IMR-90 (cell line): ENCODE measurements around the gene VAV3. TPM values are rescaled to one million over a fixed set of nuclear protein-coding genes. Genes with fewer than 3 reads are reported as not detected.

Experiments
- ATAC-seq: fragments of 200-7000 bp; cut with Tn5 transposase; 2 replicates; pipeline ENCODE4 v1.9.1; 2020; ENCODE audit warnings: low read depth, mild to moderate bottlenecking, moderate library complexity
- BruUV-seq: library from RNA; stranded (reverse); fragments of 400-500 nt; replicated peaks from 2 replicates; lab custom pipeline; 2021; lab: Mats Ljungman, UMichigan
- CTCF ChIA-PET: fragments of 300-600 bp; formaldehyde crosslinking; extraction: SDS; loops from one replicate; lab custom pipeline; 2021; ENCODE audit warnings: antibody characterized with exemption; lab: Yijun Ruan, JAX
- POLR2A ChIA-PET: fragments of 300-600 bp; sonication (Branson Sonifier 250); formaldehyde crosslinking; loops from one replicate; lab custom pipeline; 2022; ENCODE audit warnings: antibody characterized with exemption; ENCODE audit not compliant: unreplicated experiment; lab: Charles Lee
- DNase-seq: peaks from one replicate; pipeline ENCODE4 v3.0.0; 2013
- H2AFZ ChIP-seq: replicated peaks from 2 replicates; pipeline ENCODE3; 2013; ENCODE audit warnings: low read length, mild to moderate bottlenecking; ENCODE audit not compliant: poor library complexity
- H2AK5ac ChIP-seq: 2 replicates; pipeline ENCODE4 v1.6.1; 2013; ENCODE audit warnings: low read depth, low read length, inconsistent platforms
- H2AK9ac ChIP-seq: replicated peaks from 2 replicates; pipeline ENCODE3; 2013; ENCODE audit warnings: mild to moderate bottlenecking, low read depth, low read length, moderate library complexity; ENCODE audit not compliant: poor library complexity
- H2BK120ac ChIP-seq: 2 replicates; pipeline ENCODE4 v1.6.1; 2013; ENCODE audit warnings: low read depth, low read length, inconsistent platforms
- H2BK15ac ChIP-seq: 3 replicates; pipeline ENCODE4 v1.6.1; 2013; ENCODE audit warnings: low read depth, low read length, inconsistent platforms
- H2BK20ac ChIP-seq: 2 replicates; pipeline ENCODE4 v1.6.1; 2013; ENCODE audit warnings: low read depth, mild to moderate bottlenecking, inconsistent platforms, low read length, moderate library complexity
- H2BK5ac ChIP-seq: 2 replicates; pipeline ENCODE4 v1.6.1; 2013; ENCODE audit warnings: mild to moderate bottlenecking, low read depth, low read length, inconsistent platforms; ENCODE audit not compliant: poor library complexity, severe bottlenecking
- H3K14ac ChIP-seq: replicated peaks from 2 replicates; pipeline ENCODE4 v1.6.1; 2013; ENCODE audit warnings: low read depth, low read length, inconsistent platforms
- H3K18ac ChIP-seq: 2 replicates; pipeline ENCODE4 v1.6.1; 2013; ENCODE audit warnings: low read depth, low read length, control low read depth
- H3K23ac ChIP-seq: 2 replicates; pipeline ENCODE4 v1.6.1; 2013; ENCODE audit warnings: low read depth, low read length, inconsistent platforms
- H3K27ac ChIP-seq: 2 replicates; pipeline ENCODE4 v1.5.1; 2013; ENCODE audit warnings: mild to moderate bottlenecking, control low read depth, low read length; ENCODE audit not compliant: insufficient read depth
- H3K27me3 ChIP-seq: 2 replicates; pipeline ENCODE4 v1.6.1; 2013; ENCODE audit warnings: low read length; ENCODE audit not compliant: control insufficient read depth, insufficient read depth
- H3K36me3 ChIP-seq: 2 replicates; pipeline ENCODE4 v1.6.1; 2013; ENCODE audit warnings: low read length, mixed read lengths; ENCODE audit not compliant: control insufficient read depth, insufficient read depth
- H3K4ac ChIP-seq: 2 replicates; pipeline ENCODE4 v1.6.1; 2013; ENCODE audit warnings: low read depth, low read length, inconsistent platforms
- H3K4me1 ChIP-seq: 2 replicates; pipeline ENCODE4 v1.6.1; 2013; ENCODE audit warnings: low read length, mixed read lengths; ENCODE audit not compliant: control insufficient read depth, insufficient read depth
- H3K4me2 ChIP-seq: 2 replicates; pipeline ENCODE4 v1.6.1; 2013; ENCODE audit warnings: low read depth, mild to moderate bottlenecking, control low read depth, low read length, moderate library complexity
- H3K4me3 ChIP-seq: 2 replicates; pipeline ENCODE4 v1.5.1; 2013; ENCODE audit warnings: low read depth, mild to moderate bottlenecking, control low read depth, low read length, moderate library complexity; ENCODE audit not compliant: insufficient read depth
- H3K56ac ChIP-seq: 2 replicates; pipeline ENCODE4 v1.6.1; 2013; ENCODE audit warnings: low read length, inconsistent platforms; ENCODE audit not compliant: insufficient read depth; ENCODE audit errors: extremely low read depth
- H3K79me1 ChIP-seq, 2 experiments: 2 replicates each; pipeline ENCODE4 v1.6.1; 2013; ENCODE audit warnings: low read length in 2 of 2, inconsistent platforms in 1 of 2, low read depth in 1 of 2
- H3K9ac ChIP-seq: 2 replicates; pipeline ENCODE4 v1.6.1; 2013; ENCODE audit warnings: low read depth, low read length, control low read depth
- H3K9me1 ChIP-seq: 2 replicates; pipeline ENCODE4 v1.6.1; 2013; ENCODE audit warnings: low read length, inconsistent platforms; ENCODE audit not compliant: insufficient read depth
- H3K9me3 ChIP-seq: 2 replicates; pipeline ENCODE4 v1.6.1; 2013; ENCODE audit warnings: low read length; ENCODE audit not compliant: control insufficient read depth, insufficient read depth
- H4K20me1 ChIP-seq: 2 replicates; pipeline ENCODE4 v1.6.1; 2013; ENCODE audit warnings: low read length, inconsistent platforms; ENCODE audit not compliant: insufficient read depth
- H4K5ac ChIP-seq: 2 replicates; pipeline ENCODE4 v1.6.1; 2013; ENCODE audit warnings: mild to moderate bottlenecking, low read depth, low read length, control low read depth
- H4K8ac ChIP-seq, 2 experiments: 2 replicates each; pipeline ENCODE4 v1.6.1; 2013; ENCODE audit warnings: low read depth in 2 of 2, low read length in 2 of 2, control low read depth in 1 of 2, inconsistent platforms in 1 of 2
- H4K91ac ChIP-seq: 2 replicates; pipeline ENCODE4 v1.6.1; 2013; ENCODE audit warnings: low read depth, low read length, inconsistent platforms; ENCODE audit not compliant: insufficient read depth
- BHLHE40 ChIP-seq: fragments of 150-350 bp; IDR thresholded peaks from 2 replicates; pipeline ENCODE4 v1.6.1; 2016; ENCODE audit warnings: mild to moderate bottlenecking, low read depth, low read length
- CEBPB ChIP-seq: IDR thresholded peaks from 2 replicates; pipeline ENCODE4 v1.6.1; 2012; ENCODE audit warnings: low read depth, low read length, improper control_type of control experiment
- CHD1 ChIP-seq: IDR thresholded peaks from 2 replicates; pipeline ENCODE4 v1.6.1; 2012; ENCODE audit warnings: low read depth, low read length, improper control_type of control experiment
- CTCF ChIP-seq: conservative IDR thresholded peaks from 2 replicates; pipeline ENCODE4 v1.5.1; 2012; ENCODE audit warnings: mild to moderate bottlenecking, low read depth, low read length, improper control_type of control experiment
- ELK1 ChIP-seq: fragments of 150-350 bp; IDR thresholded peaks from 2 replicates; pipeline ENCODE4 v1.6.1; 2016; ENCODE audit warnings: low read depth, mild to moderate bottlenecking, low read length, moderate library complexity, borderline replicate concordance
- FOS ChIP-seq: fragments of 150-350 bp; IDR thresholded peaks from 2 replicates; pipeline ENCODE4 v1.6.1; 2016; ENCODE audit warnings: low read depth, low read length
- MAFK ChIP-seq: IDR thresholded peaks from 2 replicates; pipeline ENCODE4 v1.6.1; 2012; ENCODE audit warnings: low read depth, low read length, improper control_type of control experiment
- MAZ ChIP-seq: IDR thresholded peaks from 2 replicates; pipeline ENCODE4 v1.6.1; 2012; ENCODE audit warnings: low read depth, mild to moderate bottlenecking, low read length, improper control_type of control experiment, moderate library complexity, borderline replicate concordance
- MXI1 ChIP-seq: IDR thresholded peaks from 2 replicates; pipeline ENCODE4 v1.6.1; 2012; ENCODE audit warnings: low read depth, mild to moderate bottlenecking, low read length, moderate library complexity, borderline replicate concordance
- NFE2L2 ChIP-seq: fragments of 150-350 bp; IDR thresholded peaks from 2 replicates; pipeline ENCODE4 v1.6.1; 2016; ENCODE audit warnings: low read depth, mild to moderate bottlenecking, low read length
- POLR2A ChIP-seq: IDR thresholded peaks from 2 replicates; pipeline ENCODE4 v1.6.1; 2012; ENCODE audit warnings: mild to moderate bottlenecking, low read depth, low read length
- RAD21 ChIP-seq: IDR thresholded peaks from 2 replicates; pipeline ENCODE4 v1.6.1; 2012; ENCODE audit warnings: low read length, improper control_type of control experiment
- RCOR1 ChIP-seq: IDR thresholded peaks from 2 replicates; pipeline ENCODE4 v1.6.1; 2012; ENCODE audit warnings: mild to moderate bottlenecking, low read length, improper control_type of control experiment; ENCODE audit not compliant: insufficient replicate concordance
- RFX5 ChIP-seq: IDR thresholded peaks from 2 replicates; pipeline ENCODE4 v1.8.0; 2012; ENCODE audit warnings: low read depth, mild to moderate bottlenecking, low read length, moderate library complexity
- SMC3 ChIP-seq: fragments of 150-350 bp; IDR thresholded peaks from 2 replicates; pipeline ENCODE4 v1.6.1; 2016; ENCODE audit warnings: low read depth, mild to moderate bottlenecking, antibody characterized with exemption, low read length, moderate library complexity
- USF2 ChIP-seq: fragments of 150-350 bp; IDR thresholded peaks from 2 replicates; pipeline ENCODE4 v1.6.1; 2017; ENCODE audit warnings: mild to moderate bottlenecking, antibody characterized with exemption, low read length, low read depth
- WGBS, 2 experiments: methylation state at CpG; one replicate each; pipeline versions ENCODE4 v1.1.5 to v1.1.7; 2013; ENCODE audit warnings: missing lambda C conversion rate in 2 of 2; ENCODE audit not compliant: insufficient read length in 1 of 2; ENCODE audit errors: extremely low coverage in 2 of 2; 5-methylcytosine and 5-hydroxymethylcytosine counted together
- dilution Hi-C: fragments of 300-500 bp; cut with HindIII; formaldehyde crosslinking; loops from one replicate; pipeline ENCODE4 v1.14.3; 2018; ENCODE audit warnings: low sequenced_read_pairs; ENCODE audit not compliant: unreplicated experiment
- in situ Hi-C: fragments of 300-500 bp; cut with MboI; formaldehyde crosslinking; loops from 3 replicates; pipeline ENCODE4 v1.14.3; 2019; ENCODE audit warnings: low sequenced_read_pairs, inconsistent platforms, mixed read lengths
- intact Hi-C: fragments of 100-400 bp; cut with micrococcal nuclease; formaldehyde crosslinking; loops from 2 replicates; pipeline ENCODE4 v1.10.0; 2022
- polyA plus RNA-seq, 3 experiments: library from polyadenylated mRNA; depleted of rRNA; stranded (reverse); fragments of >200 nt; gene quantifications; 2 replicates each; pipeline ENCODE4 v1.2.3, GENCODE V29; 2012; ENCODE audit warnings: low replicate concordance in 1 of 3
- total RNA-seq: library from RNA; depleted of rRNA; stranded (reverse); fragments of >200 nt; gene quantifications from 2 replicates; pipeline ENCODE4 v1.2.3, GENCODE V29; 2012

VAV3 gene
- total and polyA plus RNA-seq, 2 of the 4 experiments (the other 2 are of a cell fraction) = 0.12 to 0.18 TPM

GRCh38 chr1:107643766-107644165 lies 321.2 kb downstream of the VAV3 start:
- no peak overlapping the region for H2BK120ac ChIP-seq
- no peak overlapping the region for H2BK15ac ChIP-seq
- intact Hi-C loops (loop anchor here (1.0 kb wide), 1 partner anchor 15 kb away; no protein-coding TSS in a partner anchor), dilution Hi-C loops (no loop called here), in situ Hi-C loops (no loop called here)
- H3K9me1 ChIP-seq = no peaks in the 10 kb centered on the region
- no peak overlapping the region for H3K4me2 ChIP-seq
- H2BK20ac ChIP-seq = no peak overlapping the region
- H3K9me3 ChIP-seq = no peaks in the 10 kb centered on the region
- H2BK5ac ChIP-seq = no peak overlapping the region
- POLR2A ChIA-PET = no interaction called here
- DNase-seq = no peak
- H3K27ac ChIP-seq = no peak overlapping the region
- no peak overlapping the region for H3K18ac ChIP-seq
- H4K8ac ChIP-seq = no peak overlapping the region
- H4K5ac ChIP-seq = no peak overlapping the region
- no peaks in the 10 kb centered on the region for H3K27me3 ChIP-seq
- H3K23ac ChIP-seq = no peak overlapping the region
- no peak overlapping the region for H3K9ac ChIP-seq
- no peaks in the 10 kb centered on the region for H3K79me1 ChIP-seq
- CTCF ChIA-PET = no interaction called here
- no peak overlapping the region for H4K91ac ChIP-seq
- no TSS peak for BruUV-seq
- H3K56ac ChIP-seq = no peak overlapping the region
- no peaks in the 10 kb centered on the region for H3K36me3 ChIP-seq
- H3K4ac ChIP-seq = no peak overlapping the region
- H4K20me1 ChIP-seq = no peaks in the 10 kb centered on the region
- H2AK5ac ChIP-seq = no peak overlapping the region
- TF ChIP-seq FOS = no peak
- TF ChIP-seq RFX5 = no peak
- TF ChIP-seq POLR2A = no peak
- no peak for TF ChIP-seq MAZ
- no peak for TF ChIP-seq ELK1
- TF ChIP-seq BHLHE40 = no peak
- no peak for TF ChIP-seq CHD1
- TF ChIP-seq USF2 = no peak
- TF ChIP-seq MXI1 = no peak
- TF ChIP-seq NFE2L2 = no peak
- TF ChIP-seq RAD21 = no peak
- no peak for TF ChIP-seq SMC3
- TF ChIP-seq CEBPB = no peak
- TF ChIP-seq MAFK = no peak
- no peak for TF ChIP-seq CTCF
- no peak for TF ChIP-seq RCOR1
- no peaks in the 10 kb centered on the region for H3K4me1 ChIP-seq
- H2AK9ac ChIP-seq = no peak overlapping the region
- no peak overlapping the region for H2AFZ ChIP-seq
- no peak overlapping the region for H3K14ac ChIP-seq
- no peak for ATAC-seq
- 60% methylated on average over 1 of the region's 1 CpG; no CpG with 5 or more reads in 1 of the 2 experiments for WGBS, 2 experiments
- H3K4me3 ChIP-seq = no peak overlapping the region
